Measurements from ENCODE around the gene RRBP1. TPM values are rescaled to one million over a fixed set of nuclear protein-coding genes. Genes with fewer than 3 reads are reported as not detected.

Gene RRBP1
- total RNA-seq, 1 donor from 2014 or later, result 222 TPM

GRCh38 chr20:17668432-17668831, 13.6 kb downstream of the RRBP1 start:
- H3K4me3 Mint-ChIP-seq (ENCODE audit: low read depth), result no peak overlapping the region
- H3K27ac Mint-ChIP-seq, result no peak overlapping the region
- H3K4me1 Mint-ChIP-seq (ENCODE audit: low read depth), result peaks cover 6% of the 10 kb centered on the region
- no peaks in the 10 kb centered on the region for H3K27me3 Mint-ChIP-seq
- TF ChIP-seq CTCF (IDR thresholded peaks at IDR 0.05; ENCODE audit: unreplicated experiment), result no peak
- no peak for DNase-seq (ENCODE audit: low spot score, unreplicated experiment)
- peaks cover 26% of the 10 kb centered on the region for H3K36me3 Mint-ChIP-seq (ENCODE audit: insufficient read depth)
- H3K9me3 Mint-ChIP-seq (ENCODE audit: low read depth), result no peaks in the 10 kb centered on the region

GRCh38 chr20:17667445-17667844, 14.6 kb downstream of the RRBP1 start:
- Mint-ChIP-seq H3K4me3 (ENCODE audit: low read depth) (no peak overlapping the region), H3K36me3 (ENCODE audit: insufficient read depth) (peaks cover 26% of the 10 kb centered on the region), H3K9me3 (ENCODE audit: low read depth) (no peaks in the 10 kb centered on the region), H3K27ac (no peak overlapping the region), H3K27me3 (no peaks in the 10 kb centered on the region), H3K4me1 (ENCODE audit: low read depth) (peaks cover 2% of the 10 kb centered on the region)
- TF ChIP-seq CTCF (IDR thresholded peaks at IDR 0.05; ENCODE audit: unreplicated experiment), result no peak
- DNase-seq (ENCODE audit: low spot score, unreplicated experiment), result no peak

GRCh38 chr20:17666481-17666880, 15.6 kb downstream of the RRBP1 start:
- H3K27ac Mint-ChIP-seq, result no peak overlapping the region
- no peaks in the 10 kb centered on the region for H3K9me3 Mint-ChIP-seq (ENCODE audit: low read depth)
- TF ChIP-seq CTCF (IDR thresholded peaks at IDR 0.05; ENCODE audit: unreplicated experiment), result no peak
- H3K36me3 Mint-ChIP-seq (ENCODE audit: insufficient read depth), result peaks cover 29% of the 10 kb centered on the region
- no peak for DNase-seq (ENCODE audit: low spot score, unreplicated experiment)
- H3K27me3 Mint-ChIP-seq, result no peaks in the 10 kb centered on the region
- H3K4me3 Mint-ChIP-seq (ENCODE audit: low read depth), result no peak overlapping the region
- H3K4me1 Mint-ChIP-seq (ENCODE audit: low read depth), result peaks cover 7% of the 10 kb centered on the region

- H3K27me3 Mint-ChIP-seq, result no peaks in the 10 kb centered on the region
- no peak overlapping the region for H3K27ac Mint-ChIP-seq
- no peak for TF ChIP-seq CTCF (IDR thresholded peaks at IDR 0.05; ENCODE audit: unreplicated experiment)
- no peaks in the 10 kb centered on the region for H3K9me3 Mint-ChIP-seq (ENCODE audit: low read depth)
- H3K4me3 Mint-ChIP-seq (ENCODE audit: low read depth), result no peak overlapping the region
- DNase-seq (ENCODE audit: low spot score, unreplicated experiment), result no peak
- H3K4me1 Mint-ChIP-seq (ENCODE audit: low read depth), result peaks cover 11% of the 10 kb centered on the region
- H3K36me3 Mint-ChIP-seq (ENCODE audit: insufficient read depth), result peaks cover 31% of the 10 kb centered on the region
Measured at GRCh38 chr20:17665756-17666155, 16.3 kb downstream of the RRBP1 start.

- TF ChIP-seq CTCF (IDR thresholded peaks at IDR 0.05; ENCODE audit: unreplicated experiment), result no peak
- DNase-seq (ENCODE audit: low spot score, unreplicated experiment), result no peak
- H3K9me3 Mint-ChIP-seq (ENCODE audit: low read depth), result no peaks in the 10 kb centered on the region
- H3K27ac Mint-ChIP-seq, result no peak overlapping the region
- peaks cover 13% of the 10 kb centered on the region for H3K4me1 Mint-ChIP-seq (ENCODE audit: low read depth)
- H3K4me3 Mint-ChIP-seq (ENCODE audit: low read depth), result no peak overlapping the region
- no peaks in the 10 kb centered on the region for H3K27me3 Mint-ChIP-seq
- H3K36me3 Mint-ChIP-seq (ENCODE audit: insufficient read depth), result peaks cover 38% of the 10 kb centered on the region
Measured at GRCh38 chr20:17664025-17664633, 17.9 kb downstream of the RRBP1 start.
